OCI-LY3 (cell line): ENCODE data around the gene ST6GAL1.

Source experiments
- H2AFZ ChIP-seq: fragments of 200-600, 300-600 bp; shearing (Covaris generic); 2 replicates; pipeline ENCODE4 v1.6.0; 2014; ENCODE audit warnings: antibody characterized with exemption, low read depth, low read length
- H3K27ac ChIP-seq: fragments of 200-600, 300-600 bp; sonication (generic); 2 replicates; pipeline ENCODE4 v1.5.1; 2014; ENCODE audit warnings: mild to moderate bottlenecking, low read length, moderate library complexity, mixed read lengths
- H3K27me3 ChIP-seq: fragments of 200-600, 300-600 bp; sonication (generic); 2 replicates; pipeline ENCODE4 v1.6.1; 2014; ENCODE audit warnings: low read depth, low read length, mixed read lengths
- H3K36me3 ChIP-seq: fragments of 200-600, 300-600 bp; sonication (generic); replicated peaks from 2 replicates; pipeline ENCODE3; 2014; ENCODE audit warnings: low read depth, low read length, mixed read lengths
- H3K4me1 ChIP-seq: fragments of 300-600, 200-600 bp; sonication (generic); 2 replicates; pipeline ENCODE4 v1.6.1; 2014; ENCODE audit warnings: low read length, mixed read lengths
- H3K4me2 ChIP-seq: fragments of 200-600, 300-600 bp; sonication (generic); 2 replicates; pipeline ENCODE4 v1.6.1; 2014; ENCODE audit warnings: low read length, mixed read lengths
- H3K4me3 ChIP-seq: fragments of 300-600, 200-600 bp; sonication (generic); 2 replicates; pipeline ENCODE4 v1.5.1; 2014; ENCODE audit warnings: antibody characterized with exemption, mild to moderate bottlenecking, low read length, moderate library complexity
- H3K79me2 ChIP-seq: fragments of 300-600, 200-600 bp; shearing (Covaris generic); 2 replicates; pipeline ENCODE4 v1.6.1; 2014; ENCODE audit warnings: mild to moderate bottlenecking, low read length, mixed read lengths
- H3K9ac ChIP-seq: fragments of 300-600, 200-600 bp; shearing (Covaris generic); 2 replicates; pipeline ENCODE4 v1.6.0; 2014; ENCODE audit warnings: mild to moderate bottlenecking, low read length, moderate library complexity
- H3K9me3 ChIP-seq: fragments of 200-600, 300-600 bp; shearing (Covaris generic); 2 replicates; pipeline ENCODE4 v1.6.1; 2014; ENCODE audit warnings: low read length, mixed read lengths; ENCODE audit not compliant: insufficient read depth
- H4K20me1 ChIP-seq: fragments of 200-600, 300-600 bp; sonication (generic); 2 replicates; pipeline ENCODE4 v1.6.1; 2016; ENCODE audit warnings: low read length, mixed read lengths; ENCODE audit not compliant: insufficient read depth
- CTCF ChIP-seq: fragments of 200-600, 300-600 bp; sonication (generic); IDR thresholded peaks from 2 replicates; pipeline ENCODE4 v1.5.1; 2014; ENCODE audit warnings: antibody characterized with exemption, low read length, low read depth
- EZH2phosphoT487 ChIP-seq: fragments of 200-600 bp; shearing (Covaris generic); IDR thresholded peaks from 2 replicates; pipeline ENCODE4 v1.6.1; 2018; ENCODE audit warnings: antibody characterized with exemption, mixed run types, low read depth

Gene ST6GAL1

GRCh38 chr3:186937017-186937875, 6.9 kb downstream of the ST6GAL1 start:
- TF ChIP-seq EZH2phosphoT487 = no peak
- TF ChIP-seq CTCF = no peak
- H3K9ac ChIP-seq = no peak overlapping the region
- no peaks in the 10 kb centered on the region for H3K9me3 ChIP-seq
- peaks cover 86% of the 10 kb centered on the region for H4K20me1 ChIP-seq
- no peak overlapping the region for H3K27ac ChIP-seq
- no peak overlapping the region for H3K4me2 ChIP-seq
- H3K4me1 ChIP-seq = peaks cover 4% of the 10 kb centered on the region
- H3K36me3 ChIP-seq = peaks cover 37% of the 10 kb centered on the region
- no peak overlapping the region for H3K4me3 ChIP-seq
- no peak overlapping the region for H2AFZ ChIP-seq
- no peaks in the 10 kb centered on the region for H3K27me3 ChIP-seq
- peaks cover 98% of the 10 kb centered on the region for H3K79me2 ChIP-seq

GRCh38 chr3:186938716-186939115, 8.4 kb downstream of the ST6GAL1 start:
- H3K27ac ChIP-seq = no peak overlapping the region

GRCh38 chr3:186939536-186939935, 9.2 kb downstream of the ST6GAL1 start:
- Histone ChIP-seq H3K9me3 (no peaks in the 10 kb centered on the region), H3K4me1 (no peaks in the 10 kb centered on the region), H4K20me1 (peaks cover 74% of the 10 kb centered on the region), H3K79me2 (peaks cover 89% of the 10 kb centered on the region), H2AFZ (no peak overlapping the region), H3K36me3 (peaks cover 35% of the 10 kb centered on the region), H3K27ac (no peak overlapping the region), H3K4me3 (no peak overlapping the region), H3K27me3 (no peaks in the 10 kb centered on the region), H3K4me2 (no peak overlapping the region), H3K9ac (no peak overlapping the region)
- TF ChIP-seq CTCF (no peak), EZH2phosphoT487 (no peak)

More at GRCh38 chr3:186938716-186939115, 8.4 kb downstream of the ST6GAL1 start:
- Histone ChIP-seq H3K4me2 (no peak overlapping the region), H3K9me3 (no peaks in the 10 kb centered on the region), H3K79me2 (peaks cover 91% of the 10 kb centered on the region), H3K9ac (no peak overlapping the region), H3K4me3 (no peak overlapping the region), H3K27me3 (no peaks in the 10 kb centered on the region), H2AFZ (no peak overlapping the region), H3K36me3 (peaks cover 34% of the 10 kb centered on the region), H4K20me1 (peaks cover 76% of the 10 kb centered on the region), H3K4me1 (no peaks in the 10 kb centered on the region)
- TF ChIP-seq CTCF (no peak), EZH2phosphoT487 (no peak)

GRCh38 chr3:186940967-186941366, 10.6 kb downstream of the ST6GAL1 start:
- H3K36me3 ChIP-seq = peaks cover 38% of the 10 kb centered on the region
- no peaks in the 10 kb centered on the region for H3K9me3 ChIP-seq
- peaks cover 67% of the 10 kb centered on the region for H4K20me1 ChIP-seq
- H3K27me3 ChIP-seq = no peaks in the 10 kb centered on the region
- H3K4me3 ChIP-seq = no peak overlapping the region
- no peak overlapping the region for H3K27ac ChIP-seq
- H3K4me2 ChIP-seq = no peak overlapping the region
- no peak overlapping the region for H2AFZ ChIP-seq
- TF ChIP-seq CTCF (no peak), EZH2phosphoT487 (no peak)
- no peaks in the 10 kb centered on the region for H3K4me1 ChIP-seq
- H3K79me2 ChIP-seq = peaks cover 86% of the 10 kb centered on the region
- H3K9ac ChIP-seq = no peak overlapping the region
